LNCaP clone FGC (cell line): Measurements from ENCODE around the gene LRTM2.

Source experiments
- DNase-seq: peaks from one replicate; pipeline ENCODE4 v3.0.0-alpha.2; 2011; ENCODE audit warnings: low read depth
- H3K4me3 ChIP-seq: 2 replicates; pipeline ENCODE4 v1.5.1; 2011; ENCODE audit warnings: mild to moderate bottlenecking, low read depth, low read length, control low read depth
- TF ChIP-seq, protein P1 (sequence below): IDR thresholded peaks from 2 replicates; pipeline ENCODE4 v1.5.1; 2012; ENCODE audit warnings: mild to moderate bottlenecking; ENCODE audit not compliant: control insufficient read depth, insufficient read depth; ENCODE audit errors: extremely low read depth

Gene LRTM2

DNA sequence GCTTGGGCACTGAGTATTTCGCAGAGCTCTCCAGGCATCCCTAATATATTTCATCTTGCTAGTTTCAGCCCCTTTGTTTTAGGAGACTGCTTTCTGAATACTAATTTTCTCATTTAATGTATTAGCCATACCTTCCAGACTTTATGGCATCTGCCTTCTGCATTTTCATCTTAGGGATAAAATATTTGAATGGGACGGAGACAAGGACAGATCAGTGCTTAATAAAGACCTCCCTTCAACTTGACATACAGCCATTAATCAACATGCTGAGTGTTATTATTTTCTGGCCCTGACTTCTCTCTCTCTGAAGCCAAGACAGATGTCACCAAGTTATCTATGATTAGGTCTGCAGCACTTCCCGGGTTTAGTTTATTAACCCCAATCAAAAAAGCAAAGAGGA, 55.7 kb downstream of the LRTM2 start:
- DNase-seq: no peak
- no peak overlapping the region for H3K4me3 ChIP-seq
- TF ChIP-seq, protein P1, sequence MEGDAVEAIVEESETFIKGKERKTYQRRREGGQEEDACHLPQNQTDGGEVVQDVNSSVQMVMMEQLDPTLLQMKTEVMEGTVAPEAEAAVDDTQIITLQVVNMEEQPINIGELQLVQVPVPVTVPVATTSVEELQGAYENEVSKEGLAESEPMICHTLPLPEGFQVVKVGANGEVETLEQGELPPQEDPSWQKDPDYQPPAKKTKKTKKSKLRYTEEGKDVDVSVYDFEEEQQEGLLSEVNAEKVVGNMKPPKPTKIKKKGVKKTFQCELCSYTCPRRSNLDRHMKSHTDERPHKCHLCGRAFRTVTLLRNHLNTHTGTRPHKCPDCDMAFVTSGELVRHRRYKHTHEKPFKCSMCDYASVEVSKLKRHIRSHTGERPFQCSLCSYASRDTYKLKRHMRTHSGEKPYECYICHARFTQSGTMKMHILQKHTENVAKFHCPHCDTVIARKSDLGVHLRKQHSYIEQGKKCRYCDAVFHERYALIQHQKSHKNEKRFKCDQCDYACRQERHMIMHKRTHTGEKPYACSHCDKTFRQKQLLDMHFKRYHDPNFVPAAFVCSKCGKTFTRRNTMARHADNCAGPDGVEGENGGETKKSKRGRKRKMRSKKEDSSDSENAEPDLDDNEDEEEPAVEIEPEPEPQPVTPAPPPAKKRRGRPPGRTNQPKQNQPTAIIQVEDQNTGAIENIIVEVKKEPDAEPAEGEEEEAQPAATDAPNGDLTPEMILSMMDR: no peak

- TF ChIP-seq, protein P1: no peak
These were observed 57.0 kb downstream of the LRTM2 start for GRCh38 chr12:1877169-1877878.

GRCh38 chr12:1878214-1878613, 57.8 kb downstream of the LRTM2 start:
- no peak for DNase-seq
- no peak overlapping the region for H3K4me3 ChIP-seq
- TF ChIP-seq, protein P1: no peak

More at GRCh38 chr12:1877169-1877878, 57.0 kb downstream of the LRTM2 start:
- no peak overlapping the region for H3K4me3 ChIP-seq
- DNase-seq: no peak

DNA sequence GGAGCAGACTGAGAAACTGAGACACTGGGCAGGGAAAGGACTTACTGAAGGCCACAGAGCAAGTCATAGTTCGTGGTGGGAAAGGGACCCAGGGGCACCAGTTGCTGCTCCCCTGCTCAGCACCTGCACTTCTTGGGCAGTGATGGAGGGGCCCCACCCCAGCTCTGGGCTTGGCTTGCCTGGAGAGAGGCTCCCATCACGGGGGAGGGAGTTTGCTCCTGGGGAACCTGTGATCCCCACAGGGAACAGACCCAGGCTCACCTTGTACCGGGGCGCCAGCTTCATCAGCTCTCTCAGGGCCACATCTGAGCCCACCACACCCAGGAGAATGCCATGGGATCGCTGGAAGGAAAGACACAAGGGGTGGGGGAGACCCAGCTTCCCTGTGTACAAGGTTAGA, 58.3 kb downstream of the LRTM2 start:
- H3K4me3 ChIP-seq: no peak overlapping the region
- TF ChIP-seq, protein P1: no peak
- DNase-seq: no peak

DNA sequence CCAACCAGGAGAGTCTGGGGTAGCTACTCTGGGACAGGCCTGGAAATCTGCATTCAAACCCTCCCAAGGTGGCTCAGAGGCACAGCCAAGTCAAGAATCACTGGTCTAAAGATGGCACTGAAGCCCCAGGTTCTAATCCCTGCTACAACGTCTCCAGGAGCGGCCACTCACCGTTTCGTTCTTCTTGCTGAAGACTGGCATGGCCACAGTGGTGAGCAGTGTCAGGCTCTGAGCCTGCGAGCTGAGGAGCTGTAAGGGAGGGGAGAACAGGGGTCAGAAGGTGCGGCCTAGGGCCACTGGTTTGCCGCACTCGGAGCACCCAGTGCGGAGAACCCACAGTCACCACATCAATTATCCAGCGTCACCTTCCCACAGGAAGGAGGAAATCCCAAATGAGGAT, 59.3 kb downstream of the LRTM2 start:
- no peak for DNase-seq
- TF ChIP-seq, protein P1: no peak
- no peak overlapping the region for H3K4me3 ChIP-seq

DNA sequence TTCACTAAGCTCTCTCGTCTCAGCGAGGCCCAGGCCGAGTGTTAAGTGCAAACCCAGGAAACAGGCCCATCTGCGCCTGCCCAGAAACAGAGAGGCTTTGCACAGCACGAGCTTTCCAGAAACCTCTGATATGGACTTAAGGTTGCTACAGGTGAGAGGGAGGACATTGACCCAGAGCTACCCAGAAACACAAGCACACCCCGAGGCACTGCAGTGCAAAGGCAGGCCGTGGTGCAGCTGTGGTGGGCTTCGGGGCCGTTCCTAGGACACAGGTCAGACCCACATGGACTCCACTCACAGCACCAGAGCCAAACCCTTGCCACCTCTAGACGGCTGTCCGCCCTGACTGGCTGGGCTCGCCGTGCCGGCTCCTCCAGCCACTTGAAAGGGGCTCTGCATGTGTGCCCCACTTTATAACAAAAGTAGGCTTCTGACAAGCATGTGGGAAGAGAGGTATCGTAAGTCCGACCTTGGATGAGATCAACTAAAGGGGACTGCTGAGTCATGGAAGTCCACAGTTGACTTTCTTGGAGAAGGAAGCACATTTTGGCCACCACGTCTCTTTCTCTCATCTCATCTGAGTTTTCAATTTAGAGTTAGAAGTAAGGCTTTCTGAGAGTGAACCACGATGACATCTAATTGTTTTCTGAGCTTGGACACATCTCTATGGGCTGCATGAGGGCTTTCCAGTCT, 59.9 kb downstream of the LRTM2 start:
- TF ChIP-seq, protein P1: no peak
- no peak overlapping the region for H3K4me3 ChIP-seq
- no peak for DNase-seq

GRCh38 chr12:1880876-1881275, 60.5 kb downstream of the LRTM2 start:
- DNase-seq: no peak
- no peak overlapping the region for H3K4me3 ChIP-seq
- TF ChIP-seq, protein P1: no peak
